HCT116 (cell line): ENCODE measurements around the gene FAT2.

ENCODE experiments used
- ATF3 ChIP-seq: IDR thresholded peaks from 2 replicates; pipeline ENCODE4 v1.6.1; 2012
- CEBPB ChIP-seq: IDR thresholded peaks from 2 replicates; pipeline ENCODE4 v1.6.1; 2012; ENCODE audit warnings: low read depth
- CTCF ChIP-seq, 3 experiments: fragments of 200-600 bp in 1 of 3; sonication (generic) in 1 of 3; IDR thresholded peaks in 2 of 3; conservative IDR thresholded peaks in 1 of 3; 2 replicates each; pipeline ENCODE4 v1.5.1; 2012 to 2017; ENCODE audit warnings: low read depth in 2 of 3, low read length in 2 of 3, antibody characterized with exemption in 1 of 3, borderline replicate concordance in 1 of 3, control low read depth in 1 of 3, mild to moderate bottlenecking in 1 of 3, mixed read lengths in 1 of 3, mixed run types in 1 of 3, moderate library complexity in 1 of 3; ENCODE audit not compliant: insufficient read depth in 1 of 3
- EZH2 ChIP-seq: fragments of 200-600 bp; sonication (generic); IDR thresholded peaks from 2 replicates; pipeline ENCODE4 v1.6.1; 2017; ENCODE audit warnings: antibody characterized with exemption, mixed run types
- JUND ChIP-seq: IDR thresholded peaks from 2 replicates; pipeline ENCODE4 v1.6.1; 2012
- MAX ChIP-seq: IDR thresholded peaks from 2 replicates; pipeline ENCODE4 v1.6.1; 2012
- POLR2A ChIP-seq: IDR thresholded peaks from 2 replicates; pipeline ENCODE4 v1.7.0; 2011; ENCODE audit warnings: borderline replicate concordance; ENCODE audit not compliant: insufficient read depth, insufficient read length; ENCODE audit errors: extremely low read depth
- POLR2AphosphoS5 ChIP-seq: IDR thresholded peaks from 2 replicates; pipeline ENCODE4 v1.6.1; 2011; ENCODE audit warnings: mild to moderate bottlenecking, low read depth, low read length, moderate library complexity
- REST ChIP-seq: IDR thresholded peaks from 2 replicates; pipeline ENCODE4 v1.6.1; 2012; ENCODE audit warnings: low read depth
- SIN3A ChIP-seq: IDR thresholded peaks from 2 replicates; pipeline ENCODE4 v1.6.1; 2012; ENCODE audit warnings: low read depth
- SP1 ChIP-seq: IDR thresholded peaks from 2 replicates; pipeline ENCODE4 v1.6.1; 2012; ENCODE audit warnings: low read depth
- TCF7L2 ChIP-seq: IDR thresholded peaks from 2 replicates; pipeline ENCODE4 v1.7.0; 2011; ENCODE audit warnings: borderline replicate concordance, inconsistent platforms; ENCODE audit not compliant: insufficient read depth, insufficient read length; ENCODE audit errors: extremely low read depth
- ZNF274 ChIP-seq: fragments of 200-500 bp; sonication (Bioruptor generic); IDR thresholded peaks from 2 replicates; pipeline ENCODE4 v1.6.1; 2014; ENCODE audit warnings: mild to moderate bottlenecking, low read depth, low read length, inconsistent platforms

GRCh38 chr5:151632524-151632923, 41.4 kb upstream of the FAT2 start:
- TF ChIP-seq CTCF (IDR thresholded peaks at IDR 0.05 in 2 of 3, conservative IDR thresholded peaks at IDR 0.05 in 1 of 3; ENCODE audit: borderline replicate concordance in 1 of 3, insufficient read depth in 1 of 3, low read depth in 2 of 3, low read length in 2 of 3) (no peak), MAX (no peak), SP1 (no peak), EZH2 (no peak), SIN3A (no peak), CEBPB (no peak), TCF7L2 (no peak), ZNF274 (no peak), REST (no peak), POLR2AphosphoS5 (no peak), POLR2A (no peak), JUND (no peak), ATF3 (no peak)
